ENCODE measurements around the gene ELAVL3.
"Not testable (repeated sequence)": the region's sequence is repeated elsewhere in the genome, so short reads cannot be mapped to it uniquely, and the experiment has no call there.

Gene ELAVL3

DNA sequence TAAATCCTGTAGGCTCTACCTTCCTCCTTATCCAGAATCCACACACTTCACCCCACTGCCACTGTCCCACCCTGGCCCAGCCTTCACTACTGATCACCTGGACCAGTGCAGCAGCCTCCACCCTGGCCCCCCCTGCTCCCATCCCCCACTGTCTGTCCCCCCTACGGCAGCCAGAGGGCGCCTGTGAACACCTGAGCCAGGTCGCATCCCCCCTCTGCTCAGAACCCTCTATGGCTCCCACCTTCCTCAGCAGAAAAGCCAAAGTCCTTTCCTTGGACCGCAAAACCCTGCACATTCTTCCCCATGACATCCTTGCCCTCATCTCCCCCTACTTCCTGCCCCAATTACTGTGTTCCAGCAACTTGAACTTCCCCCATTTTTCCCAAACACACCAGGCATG, 20.6 kb downstream of the ELAVL3 start:
- in situ Hi-C loops (cut with MboI; ENCODE audit: low sequenced_read_pairs) = no loop called here

DNA sequence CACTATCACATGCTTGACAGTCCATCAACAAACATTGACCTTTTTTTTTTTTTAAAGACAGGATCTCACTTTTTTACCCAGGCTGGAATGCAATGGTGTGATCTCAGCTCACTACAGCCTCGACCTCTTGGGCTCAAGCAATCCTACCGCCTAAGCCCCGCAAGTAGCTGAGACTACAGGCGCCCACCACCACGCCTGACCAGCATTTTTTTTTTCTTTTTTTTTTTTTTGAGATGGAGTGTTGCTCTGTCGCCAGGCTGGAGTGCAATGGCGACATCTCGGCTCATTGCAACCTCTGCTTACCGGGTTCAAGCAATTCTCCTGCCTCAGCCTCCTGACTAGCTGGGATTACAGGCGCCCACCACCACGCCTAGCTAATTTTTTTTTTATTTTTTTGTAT, 21.9 kb downstream of the ELAVL3 start:
- in situ Hi-C loops (cut with MboI; ENCODE audit: low sequenced_read_pairs) = not testable (repeated sequence)

DNA sequence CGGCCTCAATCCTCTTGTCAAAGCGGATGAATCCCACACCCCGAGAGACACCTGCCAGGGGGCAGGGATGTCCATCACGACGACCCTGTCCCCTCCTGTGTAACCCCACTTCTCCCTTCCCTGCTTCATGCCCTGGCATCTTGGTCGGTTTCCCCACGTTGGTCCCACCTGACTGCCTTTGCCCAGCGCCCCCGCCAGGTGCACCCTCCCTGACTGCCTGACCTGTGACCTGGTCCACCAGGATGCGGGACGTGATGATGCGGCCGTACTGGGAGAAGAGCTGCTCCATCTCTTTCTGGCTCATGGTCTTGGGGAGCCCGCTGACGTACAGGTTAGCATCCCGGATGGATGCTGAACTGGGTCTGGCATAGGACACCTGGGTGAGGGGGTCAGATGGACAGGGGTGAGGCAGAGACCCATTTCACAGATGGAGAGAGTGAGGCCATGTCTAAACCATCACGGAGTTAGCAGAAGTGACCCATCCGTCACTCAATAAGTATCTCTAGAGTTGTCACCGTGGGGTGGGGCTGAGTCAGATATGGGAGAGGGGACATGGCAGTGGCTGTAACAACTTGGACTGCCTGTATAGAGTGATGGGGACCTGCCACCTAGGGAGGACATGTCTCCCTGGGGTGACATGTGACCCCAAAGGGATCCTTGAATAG, 22.5 kb downstream of the ELAVL3 start:
- in situ Hi-C loops (cut with MboI; ENCODE audit: low sequenced_read_pairs) = no loop called here

DNA sequence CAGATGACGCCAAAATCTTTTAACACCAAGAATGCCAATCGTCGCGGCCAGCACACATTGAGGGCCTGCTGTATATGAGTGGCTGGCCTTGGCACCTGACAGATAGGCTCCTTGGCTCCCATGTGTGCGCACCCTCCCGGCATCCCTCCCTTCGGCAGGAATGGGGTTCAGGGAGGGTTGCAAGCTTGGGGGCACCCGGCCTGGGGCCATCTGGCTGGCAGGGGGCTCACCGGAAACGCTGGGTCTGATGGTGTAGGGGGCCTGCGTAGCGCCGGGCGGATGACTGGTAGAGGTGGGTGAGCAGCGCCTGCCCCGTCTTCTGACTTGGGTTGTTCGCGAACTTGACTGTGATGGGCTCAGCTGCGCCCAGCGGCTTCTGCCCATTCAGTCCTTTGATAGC, 23.0 kb downstream of the ELAVL3 start:
- in situ Hi-C loops (cut with MboI; ENCODE audit: low sequenced_read_pairs) = no loop called here

DNA sequence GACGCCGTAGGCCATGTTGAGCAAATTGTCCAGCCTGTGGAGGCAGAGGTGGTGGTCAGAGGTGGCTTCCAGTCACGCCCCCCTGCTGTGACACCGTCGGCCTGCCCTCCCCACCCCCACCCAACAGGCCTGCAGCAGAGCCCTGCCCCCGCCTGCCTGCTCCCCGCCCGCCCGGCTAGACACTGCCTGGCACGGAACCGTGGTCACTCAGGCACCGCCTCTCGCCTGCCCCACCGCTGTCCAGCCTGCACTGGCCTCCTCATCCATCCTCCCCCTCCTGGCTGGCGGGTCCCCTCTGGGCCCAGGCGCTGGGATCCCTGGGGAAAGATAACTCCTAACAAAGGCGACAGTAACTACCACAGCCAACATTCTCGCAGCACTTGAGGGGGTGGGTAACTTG, 23.7 kb downstream of the ELAVL3 start:
- in situ Hi-C loops (cut with MboI; ENCODE audit: low sequenced_read_pairs) = no loop called here

DNA sequence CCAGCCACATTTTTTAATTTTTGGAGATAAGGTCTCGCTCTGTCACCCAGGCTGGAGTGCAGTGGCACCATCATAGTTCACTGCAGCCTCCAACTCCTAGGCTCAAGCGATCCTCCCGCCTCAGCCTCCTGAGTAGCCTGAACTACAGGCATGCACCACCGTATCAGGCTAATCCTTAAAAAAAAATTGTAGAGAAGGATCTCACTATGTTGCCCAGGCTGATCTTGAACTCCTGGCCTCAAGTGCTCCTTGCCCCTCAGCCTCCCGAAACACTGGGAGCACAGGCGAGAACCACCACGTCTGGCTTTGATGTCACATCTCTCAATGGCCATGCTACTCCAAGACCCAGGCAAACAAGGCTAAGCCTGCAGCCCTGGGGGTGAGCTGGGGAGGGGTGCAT, 24.2 kb downstream of the ELAVL3 start:
- in situ Hi-C loops (cut with MboI; ENCODE audit: low sequenced_read_pairs) = no loop called here

DNA sequence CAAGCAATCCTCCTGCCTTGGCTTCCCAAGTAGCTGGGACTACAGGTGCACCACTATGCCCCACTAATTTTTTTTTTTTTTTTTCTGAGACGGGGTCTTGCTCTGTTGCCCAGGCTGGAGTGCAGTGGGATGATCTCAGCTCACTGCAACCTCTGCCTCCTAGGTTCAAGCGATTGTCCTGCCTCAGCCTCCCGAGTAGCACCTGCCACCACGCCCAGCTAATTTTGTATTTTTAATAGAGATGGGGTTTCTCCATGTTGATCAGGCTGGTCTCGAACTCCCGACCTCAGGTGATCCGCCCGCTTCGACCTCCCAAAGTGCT, 25.7 kb downstream of the ELAVL3 start:
- in situ Hi-C loops (cut with MboI; ENCODE audit: low sequenced_read_pairs) = not testable (repeated sequence)

DNA sequence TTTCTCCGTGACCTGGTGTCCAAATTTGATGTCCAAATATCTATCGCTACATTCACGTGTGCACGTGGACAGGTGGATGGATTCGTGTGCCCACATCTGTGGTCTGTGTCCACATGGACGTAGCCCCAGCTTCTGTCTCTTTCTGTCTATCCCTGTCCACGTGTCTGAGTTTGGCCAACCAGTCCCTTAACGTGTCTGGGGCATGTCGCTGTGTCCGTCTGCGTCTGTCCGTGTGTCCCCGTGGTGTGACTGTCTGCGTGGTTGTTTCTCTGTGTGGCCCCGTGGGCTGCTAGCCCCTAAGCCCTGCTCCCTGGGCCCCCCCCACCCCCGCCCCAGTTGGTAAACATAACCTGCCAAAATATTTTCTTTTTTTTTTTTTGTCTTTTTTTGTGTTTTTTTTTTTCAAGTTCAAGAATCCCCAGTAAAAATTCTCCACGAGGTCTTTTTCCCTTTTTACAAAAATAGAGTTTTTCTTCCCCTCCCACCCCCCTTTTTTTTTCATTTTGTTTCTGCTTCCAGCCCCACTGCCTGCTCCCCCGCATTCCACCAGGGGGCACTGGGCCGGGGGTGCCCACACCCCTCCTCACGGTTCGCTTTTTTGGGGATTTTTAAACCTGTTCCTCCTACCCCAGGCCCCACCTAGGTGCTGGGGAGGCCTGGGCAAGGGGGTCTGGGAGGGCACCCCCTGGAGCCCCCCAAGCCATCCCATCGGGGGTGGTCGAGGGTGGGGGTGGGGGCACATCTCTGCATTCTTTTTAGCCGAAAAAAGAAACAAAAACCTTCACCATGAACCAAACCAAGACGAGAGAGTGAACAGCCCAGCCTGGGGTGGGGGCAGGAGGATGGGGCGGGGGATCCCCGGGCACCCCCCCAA, 27.1 kb downstream of the ELAVL3 start:
- in situ Hi-C loops (cut with MboI; ENCODE audit: low sequenced_read_pairs) = no loop called here

DNA sequence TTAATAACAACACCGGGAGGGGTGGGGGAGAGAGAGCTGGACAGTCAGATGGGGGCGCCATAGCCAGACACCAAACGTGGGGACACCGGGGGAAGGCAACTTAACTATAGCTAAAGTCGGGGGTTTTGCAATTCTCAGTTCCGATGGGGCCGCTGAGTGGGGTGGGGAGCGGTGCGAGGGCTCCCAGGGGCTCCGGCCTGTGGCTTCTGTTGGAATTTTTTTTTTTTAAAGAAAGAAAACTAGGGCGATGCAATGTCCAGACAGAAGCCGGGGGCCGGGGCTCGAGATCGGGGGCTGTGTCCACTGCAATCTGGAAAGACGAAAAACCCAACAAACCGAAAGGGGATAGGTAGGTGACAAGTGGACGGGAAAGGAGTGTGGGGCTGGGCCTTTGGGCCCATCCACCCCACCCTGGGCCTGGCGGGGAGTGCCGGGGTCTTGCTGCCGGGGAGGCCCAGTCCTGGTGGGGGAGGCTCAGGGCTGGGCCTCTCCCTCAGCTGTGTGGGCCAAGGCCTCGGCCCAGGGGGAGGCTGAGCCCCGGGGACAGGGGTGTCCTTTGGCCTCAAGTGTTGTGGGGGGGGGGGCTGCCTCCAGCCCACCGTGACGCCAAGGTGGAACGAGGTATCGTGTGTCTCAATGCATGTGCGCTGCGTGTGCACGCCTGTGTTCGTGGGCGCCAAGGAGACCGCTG, 28.1 kb downstream of the ELAVL3 start:
- in situ Hi-C loops (cut with MboI; ENCODE audit: low sequenced_read_pairs) = no loop called here

DNA sequence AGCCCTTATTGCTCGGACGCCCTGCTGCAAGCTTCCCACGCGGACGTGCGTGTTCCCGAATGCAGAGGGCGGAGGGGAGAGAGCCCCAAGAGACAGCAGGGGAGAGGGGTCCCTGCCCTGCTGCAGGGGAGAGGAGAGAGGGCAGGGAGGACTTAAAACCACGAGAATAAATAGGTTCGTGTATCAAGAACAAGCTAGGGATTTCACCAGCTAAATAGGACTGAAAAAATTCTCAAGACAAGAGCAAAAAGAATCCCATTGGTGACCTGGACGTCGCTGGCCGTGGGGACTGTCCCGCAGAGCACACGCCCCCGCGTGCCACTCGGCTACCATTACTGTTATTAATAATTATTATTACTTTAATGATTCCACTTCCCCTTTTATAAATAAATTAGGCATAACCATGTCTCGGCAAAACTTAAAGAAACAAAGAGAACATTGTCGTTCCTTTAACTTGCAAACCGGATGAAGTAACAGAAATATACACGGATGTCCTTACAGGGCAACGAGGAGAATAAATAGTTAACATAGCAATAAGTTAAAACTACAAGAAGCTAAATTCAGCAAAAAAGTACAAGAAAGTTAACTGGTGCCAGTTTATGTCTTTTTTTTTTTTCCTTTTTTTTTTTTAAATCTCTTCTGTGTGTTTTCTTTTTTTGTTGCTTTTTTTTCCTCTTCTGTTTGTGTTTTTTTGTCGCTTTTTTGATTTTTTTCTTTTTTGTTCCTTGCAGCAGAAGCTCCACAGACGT, 28.8 kb downstream of the ELAVL3 start:
- in situ Hi-C loops (cut with MboI; ENCODE audit: low sequenced_read_pairs) = no loop called here

DNA sequence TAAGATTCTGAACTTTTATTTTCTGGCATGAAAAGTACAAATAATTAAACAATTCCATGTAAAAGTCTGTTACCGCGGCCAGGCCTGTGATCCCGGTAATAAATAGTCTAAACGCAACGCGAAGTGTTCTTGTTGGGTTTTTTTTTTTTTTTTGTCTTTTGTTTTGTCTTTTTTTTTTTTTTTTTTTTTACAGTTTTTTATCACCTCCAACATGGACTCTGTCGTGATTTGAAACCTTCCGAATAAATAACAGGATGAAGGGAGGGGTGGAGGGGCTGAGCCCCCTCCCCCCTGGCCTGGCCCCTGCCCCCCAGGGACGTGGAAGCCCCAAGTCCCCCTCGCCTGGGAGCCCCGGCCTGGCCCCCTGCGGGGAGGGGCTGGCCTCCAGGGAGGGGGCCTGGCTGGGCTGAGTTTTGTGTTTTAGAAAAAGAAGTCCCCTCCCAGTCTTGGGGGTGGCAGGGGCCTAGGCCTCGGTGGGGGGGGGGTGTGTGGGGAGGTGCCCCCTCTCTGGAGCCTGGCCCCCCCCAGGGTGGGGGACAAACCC, 29.4 kb downstream of the ELAVL3 start:
- in situ Hi-C loops (cut with MboI; ENCODE audit: low sequenced_read_pairs) = no loop called here

DNA sequence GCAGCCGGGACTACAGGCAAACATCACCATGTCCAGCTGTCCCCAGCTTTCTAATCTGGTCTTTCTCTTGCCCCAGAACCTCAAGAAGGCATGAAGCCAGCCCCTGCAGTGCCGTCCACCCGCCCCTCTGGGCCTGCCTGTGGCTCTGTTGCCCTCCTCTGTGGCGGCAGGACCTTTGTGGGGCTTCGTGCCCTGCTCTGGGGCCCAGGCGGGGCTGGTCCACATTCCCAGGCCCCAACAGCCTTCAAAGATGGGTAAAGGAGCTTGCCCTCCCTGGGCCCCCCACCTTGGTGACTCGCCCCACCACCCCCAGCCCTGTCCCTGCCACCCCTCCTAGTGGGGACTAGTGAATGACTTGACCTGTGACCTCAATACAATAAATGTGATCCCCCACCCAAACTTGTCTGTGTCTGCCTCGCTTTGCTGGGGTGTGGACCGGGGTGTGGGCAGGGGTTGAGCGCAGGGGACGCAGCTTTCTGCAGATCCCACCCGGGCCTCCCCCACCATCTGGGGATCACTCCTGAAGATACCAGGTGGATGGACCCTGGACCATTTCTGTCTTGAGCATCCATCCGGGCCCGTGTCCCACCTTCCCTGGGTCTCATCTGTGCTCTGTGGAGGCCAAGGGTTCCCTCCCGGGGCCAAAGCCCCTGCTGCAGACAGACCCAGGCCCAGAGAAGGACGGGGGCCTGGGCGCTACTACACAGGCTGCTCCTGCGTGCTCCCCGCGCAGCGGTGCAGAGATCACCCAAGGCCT, 30.1 kb downstream of the ELAVL3 start:
- in situ Hi-C loops (cut with MboI; ENCODE audit: low sequenced_read_pairs) = no loop called here

DNA sequence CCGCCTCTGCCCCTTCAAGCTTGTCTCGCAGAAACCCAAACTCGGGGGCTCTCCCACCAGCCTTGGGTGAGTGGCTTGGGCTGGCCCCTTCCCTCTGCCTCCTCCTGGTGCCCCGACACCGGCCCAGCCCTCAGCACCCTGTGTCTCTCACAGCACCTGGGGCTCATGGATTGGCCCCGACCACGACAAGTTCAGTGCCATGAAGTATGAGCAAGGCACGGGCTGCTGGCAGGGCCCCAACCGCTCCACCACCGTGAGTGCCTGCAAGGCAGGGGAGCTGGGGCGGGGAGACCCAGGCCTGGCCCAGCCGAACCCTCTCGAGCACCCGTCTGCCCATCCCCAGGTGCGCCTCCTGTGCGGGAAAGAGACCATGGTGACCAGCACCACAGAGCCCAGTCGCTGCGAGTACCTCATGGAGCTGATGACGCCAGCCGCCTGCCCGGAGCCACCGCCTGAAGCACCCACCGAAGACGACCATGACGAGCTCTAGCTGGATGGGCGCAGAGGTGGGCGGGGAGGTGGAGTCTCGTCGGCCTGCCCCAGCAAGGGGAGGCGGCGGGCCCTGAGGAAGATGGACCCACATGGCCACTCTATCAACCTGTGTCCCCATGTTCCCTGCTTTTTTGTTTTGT, 31.8 kb downstream of the ELAVL3 start:
- in situ Hi-C loops (cut with MboI; ENCODE audit: low sequenced_read_pairs) = no loop called here

DNA sequence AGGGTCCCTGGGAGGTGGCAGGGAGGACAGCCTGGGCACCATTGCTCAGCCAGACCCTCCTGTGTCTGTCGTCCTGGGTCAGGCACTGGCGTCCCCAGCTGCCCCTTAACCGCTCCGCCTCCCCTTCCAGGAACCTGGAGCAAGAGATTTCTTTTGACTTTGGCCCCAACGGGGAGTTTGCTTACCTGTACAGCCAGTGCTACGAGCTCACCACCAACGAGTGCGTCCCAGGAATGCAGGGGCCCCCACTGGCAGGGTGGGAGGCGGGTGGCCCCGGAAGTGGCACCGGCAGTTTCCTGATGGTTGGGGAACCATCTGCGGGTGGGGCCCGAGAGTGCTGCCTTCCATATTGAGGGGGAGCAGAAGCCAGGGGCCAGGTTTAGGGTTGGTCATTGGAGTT, 32.4 kb downstream of the ELAVL3 start:
- in situ Hi-C loops (cut with MboI; ENCODE audit: low sequenced_read_pairs) = no loop called here

DNA sequence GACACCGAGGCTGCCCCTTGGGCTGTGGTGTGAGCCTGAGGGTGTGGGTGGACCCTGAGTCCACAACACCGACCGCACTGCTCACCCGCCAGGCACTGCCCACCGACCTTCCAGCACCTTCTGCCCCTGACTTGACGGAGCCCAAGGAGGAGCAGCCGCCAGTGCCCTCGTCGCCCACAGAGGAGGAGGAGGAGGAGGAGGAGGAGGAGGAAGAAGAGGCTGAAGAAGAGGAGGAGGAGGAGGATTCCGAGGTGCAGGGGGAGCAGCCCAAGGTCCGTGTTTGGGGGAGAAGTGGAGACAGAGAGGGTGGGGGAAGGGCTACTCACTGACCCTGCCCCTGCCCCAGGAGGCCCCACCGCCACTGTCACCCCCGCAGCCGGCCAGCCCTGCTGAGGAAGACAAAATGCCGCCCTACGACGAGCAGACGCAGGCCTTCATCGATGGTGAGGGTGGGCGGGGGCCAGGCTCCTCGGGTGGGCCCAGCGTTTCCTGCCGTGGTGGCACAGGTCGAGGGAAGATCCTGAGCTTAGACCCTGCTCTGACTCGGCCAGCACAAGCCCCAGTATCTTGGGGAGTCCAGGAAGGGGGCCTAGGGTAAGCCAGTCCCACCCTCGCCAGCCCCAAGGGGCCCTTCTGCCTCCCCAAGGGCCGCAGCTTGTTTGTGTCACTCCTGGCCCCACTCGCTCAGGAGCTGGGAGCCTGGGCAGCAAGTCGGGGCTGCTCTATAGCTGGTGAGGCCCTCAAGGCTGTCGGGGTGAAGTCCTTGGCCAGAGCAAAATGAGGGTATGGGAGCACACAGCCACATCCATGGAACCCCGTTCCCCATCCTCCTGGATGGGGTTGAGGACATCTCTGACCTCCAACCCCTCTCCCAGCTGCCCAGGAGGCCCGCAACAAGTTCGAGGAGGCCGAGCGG, 33.2 kb downstream of the ELAVL3 start:
- in situ Hi-C loops (cut with MboI; ENCODE audit: low sequenced_read_pairs) = no loop called here

DNA sequence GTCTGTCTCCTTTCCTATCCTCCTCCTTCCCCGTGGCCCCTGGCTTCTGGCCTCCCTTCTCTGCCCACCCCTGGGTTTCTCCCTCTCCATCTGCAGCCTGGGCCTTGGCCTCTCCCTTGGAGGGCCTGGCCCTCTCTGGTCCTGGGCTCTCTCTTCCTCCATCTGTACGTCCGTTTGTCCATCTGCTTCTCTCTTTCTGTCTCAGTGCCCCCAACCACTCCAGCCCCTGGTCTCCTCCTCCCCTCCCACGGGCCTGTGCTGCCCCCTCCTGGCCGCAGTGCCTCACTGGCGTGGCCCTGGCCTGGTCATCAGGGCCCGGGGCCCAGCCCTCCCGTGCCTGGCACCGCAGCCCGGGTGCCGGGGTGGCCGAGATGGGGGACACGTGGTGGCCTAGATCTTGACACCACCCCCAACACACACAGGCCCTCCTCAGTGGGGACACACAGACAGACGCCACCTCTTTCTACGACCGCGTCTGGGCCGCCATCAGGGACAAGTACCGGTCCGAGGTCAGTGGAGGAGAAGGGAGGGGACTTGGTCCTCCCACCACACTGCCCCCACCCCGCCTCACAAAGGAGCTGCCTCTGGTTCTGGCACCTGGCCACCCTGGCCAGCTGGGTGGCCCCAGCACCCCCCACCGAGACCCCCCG, 34.1 kb downstream of the ELAVL3 start:
- in situ Hi-C loops (cut with MboI; ENCODE audit: low sequenced_read_pairs) = no loop called here

DNA sequence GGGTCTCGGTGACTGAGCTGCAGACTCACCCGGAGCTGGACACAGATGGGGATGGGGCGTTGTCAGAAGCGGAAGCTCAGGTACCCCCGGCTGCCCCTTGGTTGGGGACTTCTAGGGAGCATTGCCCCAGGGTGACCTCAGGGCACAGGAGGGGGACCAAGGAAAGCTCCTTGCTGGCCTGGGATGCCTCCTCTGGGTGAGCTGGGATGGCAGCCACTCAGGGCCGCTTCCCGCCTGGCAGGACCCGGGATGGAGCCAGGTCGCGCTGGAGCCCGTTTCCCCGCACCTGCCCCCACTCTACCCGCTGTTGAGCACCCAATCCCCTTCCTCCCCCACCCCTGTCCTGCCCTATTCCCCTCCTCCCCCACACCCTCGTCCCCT, 34.6 kb downstream of the ELAVL3 start:
- in situ Hi-C loops (cut with MboI; ENCODE audit: low sequenced_read_pairs) = no loop called here

DNA sequence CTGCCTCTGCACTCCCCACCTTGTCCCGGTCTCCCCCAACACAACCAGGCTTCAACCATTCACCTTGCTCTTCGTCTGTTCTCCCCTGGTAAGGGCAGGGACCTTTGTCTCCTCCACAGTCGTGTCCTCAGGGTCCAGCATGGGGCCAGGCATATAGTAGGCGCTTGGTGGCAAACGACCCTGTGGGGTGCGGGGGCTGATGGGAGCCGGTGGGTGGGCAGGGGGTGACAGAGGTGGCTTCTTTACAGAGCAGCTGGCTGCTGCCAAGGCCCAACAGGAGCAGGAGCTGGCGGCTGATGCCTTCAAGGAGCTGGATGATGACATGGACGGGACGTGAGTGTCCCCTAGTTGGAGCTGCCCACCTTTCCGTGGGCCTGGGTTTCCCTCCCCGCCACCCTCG, 35.7 kb downstream of the ELAVL3 start:
- in situ Hi-C loops (cut with MboI; ENCODE audit: low sequenced_read_pairs) = no loop called here

All from HL-60/S4 treated with phorbol 12-myristate 13-acetate at 8.2 ng/mL for 4 days and 3 days (cell line).